B cell (primary cell): ENCODE results near the gene ARHGAP1. TPM values are rescaled to one million over a fixed set of nuclear protein-coding genes. Genes with fewer than 3 reads are reported as not detected.

Experiments
- ATAC-seq: fragments of 200-7000 bp; cut with Tn5 transposase; one replicate; pipeline ENCODE4 v1.10.0; 2021; ENCODE audit warnings: low read depth, mild to moderate bottlenecking, moderate number of reproducible peaks, moderate library complexity
- CTCF ChIA-PET: fragments of 350-600 bp; sonication (Branson Sonifier 250); formaldehyde crosslinking; loops from one replicate; lab custom pipeline; 2021; ENCODE audit warnings: antibody characterized with exemption, inconsistent platforms; lab: Charles Lee
- POLR2A ChIA-PET: fragments of 350-600 bp; sonication (Branson Sonifier 250); formaldehyde crosslinking; loops from one replicate; lab custom pipeline; 2021; ENCODE audit warnings: antibody characterized with exemption; lab: Charles Lee
- DNase-seq: peaks from one replicate; pipeline ENCODE4 v3.0.0; 2013
- H2AFZ ChIP-seq: 2 replicates; pipeline ENCODE4 v1.6.1; 2012; ENCODE audit warnings: mild to moderate bottlenecking, low read depth, low read length; ENCODE audit not compliant: insufficient read depth, poor library complexity, severe bottlenecking
- H3K27ac ChIP-seq, 2 donors: 1 replicate in 1 of 2; 2 replicates in 1 of 2; pipeline ENCODE4 v1.5.1; 2012 to 2013; ENCODE audit warnings: low read length in 2 of 2, mild to moderate bottlenecking in 2 of 2, moderate library complexity in 1 of 2
- H3K27me3 ChIP-seq, 4 experiments: fragments of 200-600 bp in 1 of 4; sonication (generic) in 1 of 4; replicated peaks in 1 of 4; 1 replicate in 2 of 4; 2 replicates in 2 of 4; pipeline versions ENCODE4 v1.6.1 to v1.7.0; 2013 to 2016; ENCODE audit warnings: low read length in 3 of 4, mild to moderate bottlenecking in 2 of 4, mixed read lengths in 1 of 4, moderate library complexity in 1 of 4; ENCODE audit not compliant: insufficient read depth in 4 of 4, control insufficient read depth in 3 of 4; ENCODE audit errors: control extremely low read depth in 1 of 4
- H3K36me3 ChIP-seq, 2 experiments: replicated peaks in 1 of 2; 1 replicate in 1 of 2; 2 replicates in 1 of 2; pipeline versions ENCODE4 v1.6.1 to v1.7.1; 2013; ENCODE audit warnings: low read length in 1 of 2; ENCODE audit not compliant: insufficient read depth in 2 of 2, control insufficient read depth in 1 of 2; ENCODE audit errors: control extremely low read depth in 1 of 2, extremely low read depth in 1 of 2
- H3K4me1 ChIP-seq, 2 donors: fragments of 200-600 bp in 1 of 2; sonication (generic) in 1 of 2; 1 replicate in 1 of 2; 2 replicates in 1 of 2; pipeline versions ENCODE4 v1.5.1 to v1.6.1; 2013 to 2017; ENCODE audit warnings: low read length in 2 of 2; ENCODE audit not compliant: control insufficient read depth in 2 of 2, insufficient read depth in 2 of 2
- H3K4me2 ChIP-seq: replicated peaks from 2 replicates; pipeline ENCODE3; 2012; ENCODE audit warnings: mild to moderate bottlenecking, low read depth, low read length; ENCODE audit not compliant: poor library complexity, severe bottlenecking
- H3K4me3 ChIP-seq, 5 experiments: fragments of 200-600 bp in 1 of 5; sonication (generic) in 1 of 5; 1 replicate in 3 of 5; 2 replicates in 2 of 5; pipeline versions ENCODE4 v1.5.1 to v1.7.0; 2011 to 2016; ENCODE audit warnings: low read length in 4 of 5, mild to moderate bottlenecking in 4 of 5, low read depth in 2 of 5, control low read depth in 1 of 5, moderate library complexity in 1 of 5; ENCODE audit not compliant: insufficient read depth in 1 of 5; ENCODE audit errors: control extremely low read depth in 1 of 5, extremely low read depth in 1 of 5
- H3K79me2 ChIP-seq: fragments of 200-600 bp; sonication (generic); one replicate; pipeline ENCODE4 v1.6.0; 2016; ENCODE audit warnings: low read length; ENCODE audit not compliant: control insufficient read depth, insufficient read depth
- H3K9ac ChIP-seq: fragments of 200-600 bp; sonication (generic); 2 replicates; pipeline ENCODE4 v1.6.1; 2017; ENCODE audit warnings: mild to moderate bottlenecking, low read length, moderate library complexity
- H3K9me3 ChIP-seq, 3 donors: one replicate each; pipeline versions ENCODE4 v1.6.1 to v1.7.1; 2013; ENCODE audit warnings: low read length in 2 of 3; ENCODE audit not compliant: control insufficient read depth in 2 of 3, insufficient read depth in 1 of 3; ENCODE audit errors: control extremely low read depth in 1 of 3
- H4K20me1 ChIP-seq: 2 replicates; pipeline ENCODE4 v1.6.0; 2012; ENCODE audit warnings: mild to moderate bottlenecking, low read length; ENCODE audit not compliant: insufficient read depth, control insufficient read depth, poor library complexity, severe bottlenecking
- H3K27ac Mint-ChIP-seq: one replicate; pipeline ENCODE4 v1.8.0; 2021; ENCODE audit warnings: mixed read lengths
- H3K27me3 Mint-ChIP-seq: one replicate; pipeline ENCODE4 v1.8.0; 2021; ENCODE audit warnings: mixed read lengths
- H3K4me1 Mint-ChIP-seq: one replicate; pipeline ENCODE4 v1.8.0; 2021; ENCODE audit warnings: mixed read lengths
- H3K4me3 Mint-ChIP-seq: one replicate; pipeline ENCODE4 v1.8.0; 2021; ENCODE audit warnings: mixed read lengths
- H3K9me3 Mint-ChIP-seq: one replicate; pipeline ENCODE4 v1.8.0; 2022; ENCODE audit warnings: mixed read lengths; ENCODE audit not compliant: insufficient read depth
- CTCF ChIP-seq: fragments of 200-600 bp; IDR thresholded peaks from one replicate; pipeline ENCODE4 v1.8.0; 2022; ENCODE audit warnings: antibody characterized with exemption, mild to moderate bottlenecking
- EZH2 ChIP-seq: IDR thresholded peaks from 2 replicates; pipeline ENCODE4 v1.6.1; 2012; ENCODE audit warnings: borderline replicate concordance, low read depth, mild to moderate bottlenecking, moderate library complexity, low read length; ENCODE audit not compliant: insufficient read depth, poor library complexity, severe bottlenecking
- WGBS: methylation state at CpG from one replicate; pipeline ENCODE4 v1.1.5; 2013; ENCODE audit warnings: missing lambda C conversion rate; ENCODE audit not compliant: insufficient coverage; 5-methylcytosine and 5-hydroxymethylcytosine counted together
- intact Hi-C: fragments of 100-400 bp; cut with micrococcal nuclease; formaldehyde crosslinking; loops from one replicate; pipeline ENCODE4 v1.10.0; 2022
- polyA plus RNA-seq: library from polyadenylated mRNA; depleted of rRNA; stranded (reverse); fragments of >200 nt; gene quantifications from 2 replicates; pipeline ENCODE4 v1.2.3, GENCODE V29; 2012
- total RNA-seq, 2 donors: library from RNA; stranded (reverse); fragments of 120-200 nt in 1 of 2; gene quantifications; 1 replicate in 1 of 2; 2 replicates in 1 of 2; pipeline versions ENCODE4 v1.2.3 to v1.2.4, GENCODE V29; 2013 to 2022

The ARHGAP1 gene
- total and polyA plus RNA-seq, 2 donors (not counting 1 experiment from before 2014, with no cell fraction given), result 33.9 to 55.0 TPM

- TF ChIP-seq EZH2, result no peak
- no peak for TF ChIP-seq CTCF
- H3K9ac ChIP-seq, result no peak overlapping the region
- H3K36me3 ChIP-seq, result peaks cover 22 to 74% of the 10 kb centered on the region in 2 experiments
- Mint-ChIP-seq H3K27me3 (no peaks in the 10 kb centered on the region), H3K27ac (no peak overlapping the region), H3K4me3 (no peak overlapping the region), H3K4me1 (no peaks in the 10 kb centered on the region), H3K9me3 (no peaks in the 10 kb centered on the region)
- H3K9me3 ChIP-seq, result no peaks in the 10 kb centered on the region
- CTCF ChIA-PET, result interaction anchor here (0.5 kb wide), 1 partner anchor 98 kb away, joined by 3 read pairs; no protein-coding TSS in a partner anchor
- no peak overlapping the region for H3K4me3 ChIP-seq
- no peak for DNase-seq
- POLR2A ChIA-PET, result no interaction called here
- H2AFZ ChIP-seq, result no peak overlapping the region
- no peak overlapping the region for H3K27ac ChIP-seq
- H3K4me1 ChIP-seq, result no peaks in the 10 kb centered on the region
- intact Hi-C loops, result no loop called here
- ATAC-seq, result no peak
- 100% methylated on average over 3 of the region's 4 CpGs for WGBS
- H3K79me2 ChIP-seq, result no peaks in the 10 kb centered on the region
- H3K27me3 ChIP-seq, result no peaks in the 10 kb centered on the region
- H4K20me1 ChIP-seq, result no peaks in the 10 kb centered on the region
- H3K4me2 ChIP-seq, result no peak overlapping the region
Measured at GRCh38 chr11:46655631-46656030, 44.8 kb downstream of the ARHGAP1 start.

GRCh38 chr11:46649180-46649738 lies 51.2 kb downstream of the ARHGAP1 start:
- Mint-ChIP-seq H3K9me3 (no peaks in the 10 kb centered on the region), H3K27me3 (no peaks in the 10 kb centered on the region), H3K27ac (no peak overlapping the region), H3K4me1 (no peaks in the 10 kb centered on the region), H3K4me3 (no peak overlapping the region)
- DNase-seq, result no peak
- no peaks in the 10 kb centered on the region for H4K20me1 ChIP-seq
- TF ChIP-seq EZH2, result no peak
- no peak for TF ChIP-seq CTCF
- 100% methylated on average over 1 of the region's 2 CpGs for WGBS
- no peak overlapping the region for H3K4me3 ChIP-seq
- peaks cover 23 to 81% of the 10 kb centered on the region in 2 experiments for H3K36me3 ChIP-seq
- ATAC-seq, result no peak
- no peak overlapping the region for H2AFZ ChIP-seq
- H3K27ac ChIP-seq, result no peak overlapping the region
- H3K79me2 ChIP-seq, result peaks cover 4% of the 10 kb centered on the region
- ChIA-PET CTCF (no interaction called here), POLR2A (no interaction called here)
- no peak overlapping the region for H3K9ac ChIP-seq
- H3K4me2 ChIP-seq, result no peak overlapping the region
- H3K9me3 ChIP-seq, result no peaks in the 10 kb centered on the region
- H3K4me1 ChIP-seq, result no peaks in the 10 kb centered on the region
- intact Hi-C loops, result no loop called here
- H3K27me3 ChIP-seq, result no peaks in the 10 kb centered on the region
